OCI-LY1 (cell line): ENCODE results near the gene COG4.

Source experiments
- H2AFZ ChIP-seq: fragments of 200-600 bp; sonication (generic), shearing (Covaris generic); 2 replicates; pipeline ENCODE4 v1.6.0; 2014; ENCODE audit warnings: antibody characterized with exemption, mild to moderate bottlenecking, low read length
- H3F3A ChIP-seq: fragments of 200-600 bp; sonication (generic), shearing (Covaris generic); 2 replicates; pipeline ENCODE4 v1.6.0; 2014; ENCODE audit warnings: mild to moderate bottlenecking, antibody characterized with exemption, low read length, moderate library complexity; ENCODE audit not compliant: insufficient read depth
- H3K27ac ChIP-seq: fragments of 200-600 bp; sonication (generic); 2 replicates; pipeline ENCODE4 v1.5.1; 2014; ENCODE audit warnings: low read length, mixed run types, mild to moderate bottlenecking, low read depth; ENCODE audit not compliant: poor library complexity, severe bottlenecking
- H3K27me3 ChIP-seq: fragments of 200-600 bp; sonication (generic); 2 replicates; pipeline ENCODE4 v1.6.0; 2014; ENCODE audit warnings: antibody characterized with exemption, mild to moderate bottlenecking, low read length, moderate library complexity; ENCODE audit not compliant: insufficient read depth
- H3K36me3 ChIP-seq: fragments of 200-600 bp; sonication (generic); 2 replicates; pipeline ENCODE4 v1.6.1; 2014; ENCODE audit warnings: mild to moderate bottlenecking, antibody characterized with exemption, low read length, moderate library complexity, mixed read lengths; ENCODE audit not compliant: insufficient read depth
- H3K4me1 ChIP-seq: fragments of 200-600 bp; sonication (generic); 2 replicates; pipeline ENCODE4 v1.5.1; 2014; ENCODE audit warnings: mild to moderate bottlenecking, low read length, moderate library complexity; ENCODE audit not compliant: insufficient read depth, severe bottlenecking
- H3K4me2 ChIP-seq: fragments of 200-600 bp; sonication (generic), shearing (Covaris generic); 2 replicates; pipeline ENCODE4 v1.6.1; 2014; ENCODE audit warnings: low read length
- H3K4me3 ChIP-seq: fragments of 200-600 bp; sonication (generic); 2 replicates; pipeline ENCODE4 v1.5.1; 2014; ENCODE audit warnings: low read length, low read depth, mild to moderate bottlenecking, mixed read lengths; ENCODE audit not compliant: poor library complexity, severe bottlenecking
- H3K79me2 ChIP-seq: fragments of 200-600 bp; shearing (Covaris generic); 2 replicates; pipeline ENCODE4 v1.6.1; 2016; ENCODE audit warnings: mixed run types, low read length, mixed read lengths; ENCODE audit not compliant: insufficient read depth
- H3K9ac ChIP-seq: fragments of 200-600 bp; sonication (generic), shearing (Covaris generic); 2 replicates; pipeline ENCODE4 v1.6.1; 2014; ENCODE audit warnings: mild to moderate bottlenecking, low read length, mixed read lengths
- H3K9me2 ChIP-seq: fragments of 200-600 bp; sonication (generic), shearing (Covaris generic); 2 replicates; pipeline ENCODE4 v1.6.1; 2014; ENCODE audit warnings: low read depth, mild to moderate bottlenecking, low read length, mixed read lengths
- H3K9me3 ChIP-seq: fragments of 200-600 bp; shearing (Covaris generic); 2 replicates; pipeline ENCODE4 v1.6.1; 2014; ENCODE audit warnings: low read length, mixed read lengths
- H4K20me1 ChIP-seq: fragments of 200-600 bp; sonication (generic), shearing (Covaris generic); 2 replicates; pipeline ENCODE4 v1.6.0; 2016; ENCODE audit warnings: mild to moderate bottlenecking, low read length; ENCODE audit not compliant: insufficient read depth
- CTCF ChIP-seq: fragments of 200-600 bp; sonication (generic), shearing (Covaris generic); IDR thresholded peaks from 2 replicates; pipeline ENCODE4 v1.5.1; 2017; ENCODE audit warnings: mild to moderate bottlenecking, antibody characterized with exemption, low read length, moderate library complexity, mixed read lengths
- EZH2 ChIP-seq: fragments of 200-600 bp; sonication (generic), shearing (Covaris generic); IDR thresholded peaks from 2 replicates; pipeline ENCODE4 v1.8.0; 2017; ENCODE audit warnings: borderline replicate concordance, mixed run types, mild to moderate bottlenecking, antibody characterized with exemption, low read length, moderate library complexity, mixed read lengths

COG4 gene

DNA sequence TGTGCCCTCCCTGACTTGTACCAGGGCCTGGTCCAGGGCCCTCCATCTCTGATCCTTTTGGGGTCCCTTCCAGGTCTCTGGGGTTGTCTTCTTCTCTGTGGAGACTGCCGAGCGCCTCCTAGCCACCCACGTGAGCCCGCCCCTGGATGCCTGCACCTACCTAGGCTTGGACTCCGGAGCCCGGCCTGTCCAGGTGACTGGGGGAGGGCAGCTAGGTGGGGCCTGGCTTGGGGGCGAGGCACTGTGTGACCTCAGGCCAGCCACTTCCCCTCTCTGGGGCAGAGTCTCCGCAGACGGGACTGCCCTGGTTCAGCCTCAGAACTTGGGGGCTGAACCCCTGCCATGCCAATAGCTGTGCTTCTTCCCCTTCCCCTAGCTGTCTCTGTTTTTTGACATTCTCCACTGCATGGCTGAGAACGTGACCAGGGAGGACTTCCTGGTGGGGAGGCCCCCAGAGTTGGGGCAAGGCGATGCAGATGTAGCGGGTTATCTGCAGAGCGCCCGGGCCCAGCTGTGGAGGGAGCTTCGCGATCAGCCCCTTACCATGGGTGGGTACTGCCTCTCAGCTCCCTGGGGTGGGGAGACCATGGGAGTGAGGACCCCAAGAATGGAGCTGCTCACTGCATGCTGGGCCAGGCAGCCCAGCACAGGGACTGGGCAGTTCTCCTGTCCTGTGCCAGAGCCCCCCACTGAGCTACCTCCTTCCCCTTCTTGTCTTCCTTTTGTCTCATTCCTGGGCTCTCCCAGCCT, 54.4 kb downstream of the COG4 start:
- Histone ChIP-seq H3K4me3 (no peak overlapping the region), H3K4me2 (no peak overlapping the region), H3K27ac (no peak overlapping the region), H4K20me1 (no peaks in the 10 kb centered on the region), H3K4me1 (peaks cover 3% of the 10 kb centered on the region), H3K79me2 (no peaks in the 10 kb centered on the region), H3K27me3 (no peaks in the 10 kb centered on the region), H3K9ac (no peak overlapping the region), H3K9me2 (no peaks in the 10 kb centered on the region), H3K36me3 (no peaks in the 10 kb centered on the region), H2AFZ (no peak overlapping the region), H3F3A (no peaks in the 10 kb centered on the region), H3K9me3 (no peaks in the 10 kb centered on the region)
- TF ChIP-seq CTCF (no peak), EZH2 (no peak)

GRCh38 chr16:70467608-70468007, 55.7 kb downstream of the COG4 start:
- no peak for TF ChIP-seq EZH2
- no peak for TF ChIP-seq CTCF
- Histone ChIP-seq H3K9me3 (no peaks in the 10 kb centered on the region), H3K9ac (no peak overlapping the region), H2AFZ (no peak overlapping the region), H3K27ac (no peak overlapping the region), H4K20me1 (no peaks in the 10 kb centered on the region), H3K79me2 (no peaks in the 10 kb centered on the region), H3K9me2 (no peaks in the 10 kb centered on the region), H3K4me1 (peaks cover 4% of the 10 kb centered on the region), H3K4me2 (no peak overlapping the region), H3F3A (no peaks in the 10 kb centered on the region), H3K27me3 (no peaks in the 10 kb centered on the region), H3K4me3 (no peak overlapping the region), H3K36me3 (no peaks in the 10 kb centered on the region)

- no peaks in the 10 kb centered on the region for H3K79me2 ChIP-seq
- H2AFZ ChIP-seq, result no peak overlapping the region
- H3K4me1 ChIP-seq, result peaks cover 4% of the 10 kb centered on the region
- H3K9me3 ChIP-seq, result no peaks in the 10 kb centered on the region
- no peak overlapping the region for H3K4me2 ChIP-seq
- H3F3A ChIP-seq, result no peaks in the 10 kb centered on the region
- H3K27ac ChIP-seq, result no peak overlapping the region
- no peak for TF ChIP-seq CTCF
- TF ChIP-seq EZH2, result no peak
- H3K4me3 ChIP-seq, result no peak overlapping the region
- no peaks in the 10 kb centered on the region for H4K20me1 ChIP-seq
- H3K36me3 ChIP-seq, result no peaks in the 10 kb centered on the region
- H3K9me2 ChIP-seq, result no peaks in the 10 kb centered on the region
- no peaks in the 10 kb centered on the region for H3K27me3 ChIP-seq
- no peak overlapping the region for H3K9ac ChIP-seq
Measured at GRCh38 chr16:70467113-70467512, 56.2 kb downstream of the COG4 start.
